Common myeloid progenitor, CD34-positive (primary cell): ENCODE measurements around the gene KAT7.

Source experiments
- CTCF ChIA-PET: fragments of 350-600 bp; sonication (Branson Sonifier 250); formaldehyde crosslinking; loops from one replicate; lab custom pipeline; 2021; ENCODE audit warnings: antibody characterized with exemption; lab: Charles Lee
- POLR2A ChIA-PET: fragments of 350-600 bp; sonication (Branson Sonifier 250); formaldehyde crosslinking; loops from one replicate; lab custom pipeline; 2021; ENCODE audit warnings: antibody characterized with exemption; lab: Charles Lee
- DNase-seq, 3 donors: peaks; one replicate each; pipeline versions ENCODE4 v3.0.0 to v3.0.0-alpha.2; 2013
- H3K27ac ChIP-seq, 2 experiments: 1 replicate in 1 of 2; 2 replicates in 1 of 2; pipeline ENCODE4 v1.7.0; 2013; ENCODE audit warnings: inconsistent platforms in 2 of 2, low read length in 2 of 2, mild to moderate bottlenecking in 2 of 2, low read depth in 1 of 2, moderate library complexity in 1 of 2; ENCODE audit not compliant: severe bottlenecking in 2 of 2, insufficient read depth in 1 of 2, poor library complexity in 1 of 2
- H3K27me3 ChIP-seq, 5 experiments: replicated peaks in 2 of 5; 1 replicate in 3 of 5; 2 replicates in 2 of 5; pipeline versions ENCODE4 v1.6.1 to v1.7.0; 2013; ENCODE audit warnings: low read length in 4 of 5, mild to moderate bottlenecking in 2 of 5, moderate library complexity in 2 of 5, inconsistent platforms in 1 of 5; ENCODE audit not compliant: insufficient read depth in 5 of 5, control insufficient read depth in 4 of 5
- H3K36me3 ChIP-seq, 4 experiments: 1 replicate in 2 of 4; 2 replicates in 2 of 4; pipeline versions ENCODE4 v1.6.1 to v1.7.0; 2013; ENCODE audit warnings: low read length in 3 of 4, control low read depth in 1 of 4, mild to moderate bottlenecking in 1 of 4; ENCODE audit not compliant: control insufficient read depth in 4 of 4, insufficient read depth in 4 of 4
- H3K4me1 ChIP-seq, 4 experiments: 1 replicate in 3 of 4; 2 replicates in 1 of 4; pipeline versions ENCODE4 v1.6.1 to v1.7.1; 2013; ENCODE audit warnings: low read length in 3 of 4, mild to moderate bottlenecking in 3 of 4, control low read depth in 1 of 4, inconsistent platforms in 1 of 4, moderate library complexity in 1 of 4; ENCODE audit not compliant: control insufficient read depth in 4 of 4, insufficient read depth in 4 of 4; ENCODE audit errors: control extremely low read depth in 1 of 4
- H3K4me3 ChIP-seq, 7 experiments: 1 replicate in 4 of 7; 2 replicates in 3 of 7; pipeline versions ENCODE4 v1.5.1 to v1.7.0; 2013; ENCODE audit warnings: mild to moderate bottlenecking in 7 of 7, low read length in 6 of 7, moderate library complexity in 6 of 7, inconsistent platforms in 2 of 7, low read depth in 2 of 7, control low read depth in 1 of 7; ENCODE audit not compliant: insufficient read depth in 4 of 7, control insufficient read depth in 1 of 7; ENCODE audit errors: extremely low read depth in 1 of 7
- H3K9me3 ChIP-seq, 5 experiments: 1 replicate in 4 of 5; 2 replicates in 1 of 5; pipeline versions ENCODE4 v1.6.1 to v1.7.1; 2013; ENCODE audit warnings: low read length in 4 of 5, mild to moderate bottlenecking in 2 of 5, inconsistent platforms in 1 of 5, low read depth in 1 of 5, moderate library complexity in 1 of 5; ENCODE audit not compliant: control insufficient read depth in 4 of 5, insufficient read depth in 2 of 5; ENCODE audit errors: control extremely low read depth in 1 of 5
- WGBS: methylation state at CpG from one replicate; pipeline ENCODE4 v1.1.5; 2013; ENCODE audit not compliant: insufficient coverage; 5-methylcytosine and 5-hydroxymethylcytosine counted together

Gene KAT7

DNA sequence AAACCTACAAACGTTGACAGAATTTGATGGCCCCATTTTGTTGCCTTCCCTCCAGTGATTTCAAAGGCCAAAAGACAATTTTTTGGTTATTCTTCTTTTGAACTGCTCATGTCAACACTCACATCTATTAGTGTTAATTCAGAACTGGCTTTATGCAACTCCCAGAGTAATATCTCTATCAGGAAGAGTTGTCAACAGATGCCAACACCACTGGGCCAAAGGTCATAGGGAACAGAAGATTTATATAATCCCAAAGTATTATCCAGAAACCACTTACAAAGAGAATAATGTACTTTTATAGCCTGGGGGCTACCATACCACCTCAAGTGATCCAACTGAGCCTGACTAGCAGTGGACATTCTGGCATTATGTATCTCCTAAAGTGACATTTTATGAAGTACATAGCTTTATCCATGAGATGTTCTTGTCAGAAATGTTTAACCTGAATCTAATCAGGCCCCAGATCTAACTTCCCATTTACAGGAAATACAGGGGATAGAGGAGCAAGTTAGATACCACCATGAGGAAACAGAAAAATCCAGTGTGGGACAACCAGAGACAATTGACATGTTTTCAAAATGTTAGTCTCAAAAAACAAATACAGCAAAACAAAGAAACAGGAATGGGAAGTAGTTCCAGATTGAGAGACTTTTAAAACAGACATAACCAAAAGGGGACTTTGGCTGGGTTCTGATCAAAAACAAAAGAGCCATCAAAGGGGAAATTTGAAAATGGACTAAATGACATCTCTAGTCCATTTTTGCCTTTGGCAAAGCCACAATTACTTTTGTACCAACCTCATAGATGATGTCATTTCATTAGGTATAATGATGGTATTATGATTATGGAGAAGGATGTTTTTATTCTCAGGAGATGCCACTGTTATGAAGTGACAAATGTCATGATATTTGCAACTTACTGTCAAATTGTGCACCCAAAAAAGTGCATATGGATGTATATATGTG lies 43.0 kb upstream of the KAT7 start:
- 67% methylated on average over 1 of the region's 1 CpG for WGBS
- peaks cover 71 to 98% (median 88%) of the 10 kb centered on the region in 4 experiments for H3K4me1 ChIP-seq
- no peaks in the 10 kb centered on the region for H3K27me3 ChIP-seq
- H3K27ac ChIP-seq: peak overlapping the region; percentile 40 to 60
- ChIA-PET POLR2A (interaction anchor here (5.0 kb wide), 1 partner anchor 17 kb away, joined by 63 read pairs; the partner anchor contains the start of gene FAM117A), CTCF (interaction anchor here (1.2 to 5.3 kb wide), 3 partner anchors 14 to 24 kb away, joined by 3 to 73 read pairs (median 6); partner anchors contain the start of gene FAM117A)
- no peaks in the 10 kb centered on the region for H3K9me3 ChIP-seq
- H3K4me3 ChIP-seq: peak overlapping the region in 1 of 7 experiments; percentile 54
- H3K36me3 ChIP-seq: peaks cover 0 to 45% (median 13%) of the 10 kb centered on the region in 4 experiments
- DNase-seq: no peak

DNA sequence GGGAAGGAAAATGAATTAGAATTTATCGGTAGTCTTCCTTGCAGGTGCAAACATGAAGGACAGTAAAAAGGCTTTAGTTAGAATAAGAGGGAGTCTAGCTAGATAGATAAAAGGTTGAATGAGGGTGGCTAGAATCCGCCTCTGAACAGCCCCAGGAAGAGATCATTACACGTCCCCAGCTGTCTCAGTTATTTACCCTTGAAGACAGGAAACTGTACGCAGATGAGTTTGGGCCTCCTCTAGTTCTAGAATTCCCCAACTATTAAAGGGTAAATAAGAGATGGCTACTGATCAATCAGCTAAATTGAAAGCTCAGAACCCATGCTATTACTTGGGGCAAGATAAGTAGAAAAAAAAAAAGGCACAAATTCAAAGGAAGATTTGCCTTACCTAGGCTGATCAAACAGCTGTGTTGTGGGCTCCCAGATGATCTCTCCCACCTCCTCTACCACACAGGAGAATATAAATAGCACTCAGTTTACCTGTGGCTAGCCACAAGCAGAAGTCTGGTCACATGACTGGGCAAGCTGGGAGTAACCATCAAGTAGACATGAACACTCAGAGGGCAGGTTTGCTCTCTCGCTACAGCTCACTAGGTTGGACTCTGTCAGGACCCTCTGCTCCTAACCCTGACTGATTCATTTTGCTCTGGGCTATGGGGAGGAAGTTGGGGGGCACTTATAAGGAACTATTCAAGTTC lies 41.5 kb upstream of the KAT7 start:
- Histone ChIP-seq H3K9me3 (no peaks in the 10 kb centered on the region), H3K27ac (peak overlapping the region; percentile 59 to 78), H3K27me3 (no peaks in the 10 kb centered on the region), H3K4me1 (peaks cover 58 to 94% (median 77%) of the 10 kb centered on the region in 4 experiments), H3K4me3 (peak overlapping the region in 4 of 7 experiments; percentile 1 to 54 (median 40)), H3K36me3 (peaks cover 0 to 39% (median 13%) of the 10 kb centered on the region in 4 experiments)
- ChIA-PET CTCF (interaction anchor here (0.6 to 5.3 kb wide), 7 partner anchors 9 to 43 kb away, joined by 3 to 73 read pairs (median 4); partner anchors contain the start of gene FAM117A), POLR2A (interaction anchor here (0.5 to 5.0 kb wide), 4 partner anchors 10 to 42 kb away, joined by 3 to 63 read pairs (median 6); partner anchors contain the start of genes FAM117A, KAT7 and SLC35B1)
- no CpG with 5 or more reads among the region's 5 CpGs for WGBS
- no peak for DNase-seq

DNA sequence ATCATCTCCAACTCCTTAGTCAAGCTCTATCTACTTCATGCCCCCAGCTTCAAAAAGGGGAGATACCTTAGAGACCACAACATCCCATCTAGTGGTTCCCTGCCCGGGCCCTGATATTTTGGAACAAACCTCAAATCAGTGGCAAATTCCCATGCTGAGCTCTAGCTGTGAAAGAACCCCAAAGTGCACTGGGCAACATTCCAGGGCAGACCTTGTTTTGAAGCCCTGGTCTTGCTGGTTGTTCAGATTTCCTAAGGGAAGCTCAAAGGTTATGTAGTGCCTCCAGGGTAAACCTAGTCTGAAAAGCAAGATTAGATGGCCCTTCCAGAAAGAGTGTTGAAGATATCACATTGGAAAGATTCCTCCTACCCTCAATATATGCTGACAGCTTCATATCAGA lies 40.8 kb upstream of the KAT7 start:
- Histone ChIP-seq H3K27me3 (no peaks in the 10 kb centered on the region), H3K9me3 (no peaks in the 10 kb centered on the region), H3K4me3 (peak overlapping the region in 3 of 7 experiments; percentile 6 to 37 (median 16)), H3K36me3 (peaks cover 0 to 41% (median 13%) of the 10 kb centered on the region in 4 experiments), H3K4me1 (peaks cover 52 to 94% (median 73%) of the 10 kb centered on the region in 4 experiments), H3K27ac (peak overlapping the region; percentile 35 to 78)
- POLR2A ChIA-PET: interaction anchor here (0.5 to 5.0 kb wide), 5 partner anchors 8 to 40 kb away, joined by 3 to 63 read pairs (median 10); partner anchors contain the start of genes FAM117A and SLC35B1
- DNase-seq: no peak
- CTCF ChIA-PET: interaction anchor here (0.9 to 5.3 kb wide), 8 partner anchors 9 to 38 kb away, joined by 3 to 73 read pairs (median 4); partner anchors contain the start of gene FAM117A
- 0% methylated on average over 1 of the region's 1 CpG for WGBS

DNA sequence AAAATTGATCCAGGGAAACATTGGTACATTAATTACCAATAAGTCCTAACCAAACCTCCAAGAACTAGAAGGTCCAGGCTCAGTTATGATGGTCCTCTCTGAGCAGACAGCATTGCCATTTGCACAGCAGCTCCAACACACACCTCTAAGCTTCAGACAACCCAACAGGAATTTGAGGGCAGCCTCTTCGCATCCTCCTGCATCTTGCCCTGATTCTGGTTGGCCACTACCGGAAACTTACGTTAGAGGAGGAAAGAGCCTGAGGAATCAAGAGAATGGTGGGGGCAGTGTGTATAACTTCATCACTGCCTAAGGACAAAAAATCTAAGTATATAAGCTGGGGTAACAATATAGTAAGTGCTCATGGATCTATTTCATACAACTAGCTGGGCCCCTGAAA lies 40.3 kb upstream of the KAT7 start:
- peak overlapping the region in 3 of 7 experiments; percentile 1 to 37 (median 6) for H3K4me3 ChIP-seq
- POLR2A ChIA-PET: interaction anchor here (0.6 to 5.0 kb wide), 8 partner anchors 8 to 69 kb away, joined by 3 to 63 read pairs (median 9); partner anchors contain the start of genes FAM117A, KAT7 and SLC35B1
- H3K4me1 ChIP-seq: peaks cover 46 to 94% (median 70%) of the 10 kb centered on the region in 4 experiments
- CTCF ChIA-PET: interaction anchor here (1.4 to 5.3 kb wide), 6 partner anchors 10 to 81 kb away, joined by 3 to 73 read pairs (median 4); partner anchors contain the start of gene FAM117A
- no peak for DNase-seq
- H3K36me3 ChIP-seq: peaks cover 0 to 43% (median 14%) of the 10 kb centered on the region in 4 experiments
- H3K27me3 ChIP-seq: no peaks in the 10 kb centered on the region
- WGBS: no CpG with 5 or more reads among the region's 3 CpGs
- peak overlapping the region; percentile 35 to 78 for H3K27ac ChIP-seq
- no peaks in the 10 kb centered on the region for H3K9me3 ChIP-seq

DNA sequence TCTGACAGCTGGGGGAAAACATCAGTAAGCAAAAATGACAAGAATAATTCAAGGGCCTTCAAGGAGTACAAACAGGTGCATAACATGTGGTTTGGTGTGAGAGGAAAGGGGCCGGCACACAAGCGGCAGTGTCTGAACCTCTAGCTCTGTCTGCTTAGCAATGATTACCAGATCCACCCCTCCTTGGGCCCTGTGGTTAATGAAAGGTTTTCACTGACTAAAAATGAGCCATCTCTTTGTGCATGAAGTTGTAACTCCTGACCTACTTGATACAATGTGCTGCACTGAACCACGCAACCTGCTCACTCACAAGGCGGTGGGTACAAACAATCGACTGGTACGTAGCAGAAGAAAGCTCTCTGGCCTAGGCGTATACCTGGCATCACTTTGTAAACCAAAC lies 39.7 kb upstream of the KAT7 start:
- Histone ChIP-seq H3K4me3 (peak overlapping the region in 1 of 7 experiments; percentile 6), H3K4me1 (peaks cover 46 to 93% (median 68%) of the 10 kb centered on the region in 4 experiments), H3K36me3 (peaks cover 0 to 47% (median 16%) of the 10 kb centered on the region in 4 experiments), H3K27ac (peak overlapping the region; percentile 35 to 78), H3K27me3 (no peaks in the 10 kb centered on the region), H3K9me3 (no peaks in the 10 kb centered on the region)
- WGBS: 17% methylated on average over 3 of the region's 7 CpGs
- CTCF ChIA-PET: interaction anchor here (1.4 to 5.3 kb wide), 7 partner anchors 8 to 81 kb away, joined by 3 to 73 read pairs (median 5); partner anchors contain the start of gene FAM117A
- DNase-seq: peak in 2 of 3 donors; percentile 79 to 90
- POLR2A ChIA-PET: interaction anchor here (0.6 to 5.0 kb wide), 8 partner anchors 9 to 69 kb away, joined by 3 to 63 read pairs (median 9); partner anchors contain the start of genes FAM117A, KAT7 and SLC35B1

DNA sequence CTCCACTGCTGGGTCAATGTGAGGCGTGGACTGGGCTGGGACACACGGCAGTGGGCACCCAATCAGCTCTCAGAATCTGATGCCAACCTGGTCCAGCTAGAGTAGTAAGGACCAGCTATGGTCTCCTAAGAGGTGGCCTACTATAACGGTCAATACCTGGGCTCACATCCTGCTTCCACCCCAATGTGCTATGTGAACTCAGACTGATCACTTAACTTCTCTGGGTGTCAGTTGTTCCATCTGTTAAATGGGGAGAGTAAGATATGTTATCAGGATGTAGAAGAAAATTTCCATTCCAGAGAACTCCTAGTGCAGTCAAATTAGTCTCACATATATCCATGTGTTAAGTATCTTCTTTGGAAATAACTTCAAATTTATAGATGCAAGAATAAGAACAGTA lies 38.8 kb upstream of the KAT7 start:
- WGBS: no CpG with 5 or more reads among the region's 3 CpGs
- no peak for DNase-seq
- ChIA-PET POLR2A (interaction anchor here (1.1 to 5.0 kb wide), 4 partner anchors 10 to 42 kb away, joined by 4 to 63 read pairs (median 22); partner anchors contain the start of genes FAM117A, KAT7 and SLC35B1), CTCF (interaction anchor here (1.3 to 5.3 kb wide), 7 partner anchors 9 to 80 kb away, joined by 3 to 73 read pairs (median 8); partner anchors contain the start of gene FAM117A)
- Histone ChIP-seq H3K36me3 (peaks cover 0 to 46% (median 16%) of the 10 kb centered on the region in 4 experiments), H3K27me3 (no peaks in the 10 kb centered on the region), H3K4me3 (no peak overlapping the region), H3K9me3 (no peaks in the 10 kb centered on the region), H3K27ac (peak overlapping the region in 1 of 2 experiments; percentile 78), H3K4me1 (peaks cover 41 to 92% (median 67%) of the 10 kb centered on the region in 4 experiments)
